C4-2B (cell line): ENCODE data around the gene SFTPA2.
"Not testable (repeated sequence)": the region's sequence is repeated elsewhere in the genome, so short reads cannot be mapped to it uniquely, and the experiment has no call there.

Experiments used
- ZFX ChIP-seq: fragments of 450-650 bp; IDR thresholded peaks from 2 replicates; pipeline ENCODE4 v1.6.1; 2017
- TF ChIP-seq, protein P1 (sequence below): fragments of 450-650 bp; conservative IDR thresholded peaks from 2 replicates; pipeline ENCODE4 v1.5.1; 2017; ENCODE audit warnings: mild to moderate bottlenecking

DNA sequence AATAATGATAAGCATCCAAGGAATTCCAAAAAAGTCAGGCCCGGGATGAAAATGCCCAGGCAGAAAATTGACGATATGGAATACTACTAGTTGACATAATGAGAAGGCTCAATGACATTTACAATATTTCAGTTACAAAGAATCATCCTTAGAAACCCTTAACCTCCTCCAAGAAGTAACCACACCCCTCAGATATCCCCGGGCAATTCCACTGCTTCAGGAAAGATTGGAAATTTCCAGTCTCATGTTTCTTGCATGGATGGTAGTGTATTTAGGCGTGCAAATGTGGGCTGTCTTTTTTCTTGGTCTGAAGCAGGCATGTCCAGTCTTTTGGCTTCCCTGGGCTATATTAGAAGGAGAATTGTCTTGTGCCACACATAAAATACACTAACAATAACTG is 42.6 kb downstream of the SFTPA2 start:
- TF ChIP-seq, protein P1, sequence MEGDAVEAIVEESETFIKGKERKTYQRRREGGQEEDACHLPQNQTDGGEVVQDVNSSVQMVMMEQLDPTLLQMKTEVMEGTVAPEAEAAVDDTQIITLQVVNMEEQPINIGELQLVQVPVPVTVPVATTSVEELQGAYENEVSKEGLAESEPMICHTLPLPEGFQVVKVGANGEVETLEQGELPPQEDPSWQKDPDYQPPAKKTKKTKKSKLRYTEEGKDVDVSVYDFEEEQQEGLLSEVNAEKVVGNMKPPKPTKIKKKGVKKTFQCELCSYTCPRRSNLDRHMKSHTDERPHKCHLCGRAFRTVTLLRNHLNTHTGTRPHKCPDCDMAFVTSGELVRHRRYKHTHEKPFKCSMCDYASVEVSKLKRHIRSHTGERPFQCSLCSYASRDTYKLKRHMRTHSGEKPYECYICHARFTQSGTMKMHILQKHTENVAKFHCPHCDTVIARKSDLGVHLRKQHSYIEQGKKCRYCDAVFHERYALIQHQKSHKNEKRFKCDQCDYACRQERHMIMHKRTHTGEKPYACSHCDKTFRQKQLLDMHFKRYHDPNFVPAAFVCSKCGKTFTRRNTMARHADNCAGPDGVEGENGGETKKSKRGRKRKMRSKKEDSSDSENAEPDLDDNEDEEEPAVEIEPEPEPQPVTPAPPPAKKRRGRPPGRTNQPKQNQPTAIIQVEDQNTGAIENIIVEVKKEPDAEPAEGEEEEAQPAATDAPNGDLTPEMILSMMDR: not testable (repeated sequence)
- not testable (repeated sequence) for TF ChIP-seq ZFX
